GM21576 (cell line): Measurements from ENCODE around the gene LUZP4.
"Not testable (repeated sequence)": the region's sequence is repeated elsewhere in the genome, so short reads cannot be mapped to it uniquely, and the experiment has no call there.

ENCODE experiments used
- ATAC-seq: cut with Tn5 transposase; IDR thresholded peaks from one replicate; pipeline ENCODE4 v1.9.1; 2021; ENCODE audit warnings: mild to moderate bottlenecking, moderate library complexity; ENCODE audit not compliant: unreplicated experiment

Gene LUZP4

GRCh38 chrX:115289465-115289864, at the start of gene LUZP4:
Gene LUZP4 (plus strand): TSS chrX:115289715. CDS start chrX:115289760, 45 bp downstream.
- ATAC-seq, result no peak

GRCh38 chrX:115251458-115252233, 37.9 kb upstream of the LUZP4 start:
- ATAC-seq, result no peak

GRCh38 chrX:115255003-115255402, 34.5 kb upstream of the LUZP4 start:
- no peak for ATAC-seq

- ATAC-seq, result no peak
Measured at GRCh38 chrX:115257711-115258110, 31.8 kb upstream of the LUZP4 start.

- ATAC-seq, result no peak
Measured at GRCh38 chrX:115259238-115259875, 30.2 kb upstream of the LUZP4 start.

- ATAC-seq, result no peak
Measured at GRCh38 chrX:115260330-115260729, 29.2 kb upstream of the LUZP4 start.

- ATAC-seq, result no peak
Measured at GRCh38 chrX:115261148-115261547, 28.4 kb upstream of the LUZP4 start.

- no peak for ATAC-seq
Measured at GRCh38 chrX:115264009-115264408, 25.5 kb upstream of the LUZP4 start.

GRCh38 chrX:115266300-115266699, 23.2 kb upstream of the LUZP4 start:
- ATAC-seq, result no peak

- ATAC-seq, result no peak
Measured at GRCh38 chrX:115268421-115268820, 21.1 kb upstream of the LUZP4 start.

GRCh38 chrX:115269051-115269683, 20.3 kb upstream of the LUZP4 start:
- no peak for ATAC-seq

- no peak for ATAC-seq
Measured at GRCh38 chrX:115284877-115285276, 4.6 kb upstream of the LUZP4 start.

- no peak for ATAC-seq
Measured at GRCh38 chrX:115297189-115297588, 7.7 kb downstream of the LUZP4 start.

GRCh38 chrX:115311139-115311538, 21.6 kb downstream of the LUZP4 start:
- ATAC-seq, result no peak

- no peak for ATAC-seq
Measured at GRCh38 chrX:115311601-115312001, 22.1 kb downstream of the LUZP4 start.

- no peak for ATAC-seq
Measured at GRCh38 chrX:115318139-115318538, 28.6 kb downstream of the LUZP4 start.

GRCh38 chrX:115322375-115322774, 32.9 kb downstream of the LUZP4 start:
- no peak for ATAC-seq

GRCh38 chrX:115324194-115324593, 34.7 kb downstream of the LUZP4 start:
- ATAC-seq, result no peak

GRCh38 chrX:115329282-115329681, 39.8 kb downstream of the LUZP4 start:
- ATAC-seq, result not testable (repeated sequence)

GRCh38 chrX:115330498-115331168, 41.1 kb downstream of the LUZP4 start:
- no peak for ATAC-seq

GRCh38 chrX:115332832-115333231, 43.3 kb downstream of the LUZP4 start:
- ATAC-seq, result no peak
